ENCODE data around the gene NAA35. TPM values are rescaled to one million over a fixed set of nuclear protein-coding genes. Genes with fewer than 3 reads are reported as not detected.

NAA35 gene
- total and polyA plus RNA-seq, 2 donors (not counting 3 experiments of a cell fraction or from before 2014, with no cell fraction given) = 7.9 to 22.5 TPM

DNA sequence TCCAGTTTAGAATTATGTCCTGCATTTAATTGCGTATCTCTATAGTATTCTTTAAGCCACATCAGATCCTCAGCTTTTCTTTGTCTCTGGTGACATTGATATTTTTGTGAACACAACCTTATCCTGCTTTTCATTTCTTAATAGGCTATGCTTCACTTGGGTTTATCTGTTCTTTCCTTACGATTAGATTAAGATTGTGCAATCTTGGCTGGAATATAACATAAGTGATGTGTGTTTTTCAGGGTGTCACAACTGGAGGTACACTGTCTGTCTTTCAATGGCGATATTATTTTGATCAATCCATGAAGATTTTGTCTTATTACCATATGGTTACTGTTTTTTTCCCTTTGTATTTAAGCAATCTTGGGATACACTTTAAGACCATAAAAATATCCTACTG lies 23.6 kb downstream of the NAA35 start:
- BruUV-seq (replicated peaks) = no TSS peak
- Histone ChIP-seq H3K27ac (ENCODE audit: insufficient read depth, low read depth, low read length) (no peak overlapping the region), H4K20me1 (replicated peaks; ENCODE audit: control insufficient read depth, extremely low read depth, insufficient read depth, low read length) (no peaks in the 10 kb centered on the region), H3K27me3 (ENCODE audit: control insufficient read depth in 2 of 2, insufficient read depth in 2 of 2, low read length in 2 of 2) (no peaks in the 10 kb centered on the region), H3K4me3 (replicated peaks in 1 of 3; ENCODE audit: insufficient read depth in 1 of 3, low read depth in 1 of 3, low read length in 3 of 3) (no peak overlapping the region), H3K9me3 (replicated peaks; ENCODE audit: control insufficient read depth, insufficient read depth, low read length) (no peaks in the 10 kb centered on the region), H3K9ac (replicated peaks; ENCODE audit: extremely low read depth, insufficient read depth, low read length) (no peak overlapping the region), H3K79me2 (ENCODE audit: control insufficient read depth, insufficient read depth, low read length) (peaks cover 9% of the 10 kb centered on the region), H3K4me1 (ENCODE audit: control insufficient read depth, extremely low read depth, insufficient read depth, low read length) (no peaks in the 10 kb centered on the region), H3K9me1 (replicated peaks; ENCODE audit: control insufficient read depth, extremely low read depth, insufficient read depth, low read length) (no peaks in the 10 kb centered on the region), H3K4me2 (ENCODE audit: insufficient read depth, low read length) (no peak overlapping the region), H3K36me3 (ENCODE audit: control insufficient read depth in 2 of 2, extremely low read depth in 1 of 2, insufficient read depth in 2 of 2, low read length in 2 of 2) (peaks cover 3 to 6% of the 10 kb centered on the region in 2 experiments), H2AFZ (ENCODE audit: low read depth, low read length) (no peak overlapping the region)
- dilution Hi-C loops (cut with MboI; ENCODE audit: extremely low pct_ligation_motif_present, low sequenced_read_pairs) = no loop called here
- no peak for DNase-seq (ENCODE audit: low read depth, low spot score)
- CTCF ChIA-PET = no interaction called here
- no peak for FAIRE-seq
- intact Hi-C loops (cut with micrococcal nuclease) = no loop called here
- POLR2A ChIA-PET = interaction anchor here (0.5 kb wide), 1 partner anchor 11 kb away, joined by 6 read pairs; no protein-coding TSS in a partner anchor
- TF ChIP-seq GATA2 (IDR thresholded peaks at IDR 0.05; ENCODE audit: insufficient read depth, insufficient read length, low read depth, low read length) = no peak
- TF ChIP-seq POLR2AphosphoS5 (IDR thresholded peaks at IDR 0.05; ENCODE audit: insufficient read depth, low read depth, low read length) = no peak
- TF ChIP-seq, protein P1, sequence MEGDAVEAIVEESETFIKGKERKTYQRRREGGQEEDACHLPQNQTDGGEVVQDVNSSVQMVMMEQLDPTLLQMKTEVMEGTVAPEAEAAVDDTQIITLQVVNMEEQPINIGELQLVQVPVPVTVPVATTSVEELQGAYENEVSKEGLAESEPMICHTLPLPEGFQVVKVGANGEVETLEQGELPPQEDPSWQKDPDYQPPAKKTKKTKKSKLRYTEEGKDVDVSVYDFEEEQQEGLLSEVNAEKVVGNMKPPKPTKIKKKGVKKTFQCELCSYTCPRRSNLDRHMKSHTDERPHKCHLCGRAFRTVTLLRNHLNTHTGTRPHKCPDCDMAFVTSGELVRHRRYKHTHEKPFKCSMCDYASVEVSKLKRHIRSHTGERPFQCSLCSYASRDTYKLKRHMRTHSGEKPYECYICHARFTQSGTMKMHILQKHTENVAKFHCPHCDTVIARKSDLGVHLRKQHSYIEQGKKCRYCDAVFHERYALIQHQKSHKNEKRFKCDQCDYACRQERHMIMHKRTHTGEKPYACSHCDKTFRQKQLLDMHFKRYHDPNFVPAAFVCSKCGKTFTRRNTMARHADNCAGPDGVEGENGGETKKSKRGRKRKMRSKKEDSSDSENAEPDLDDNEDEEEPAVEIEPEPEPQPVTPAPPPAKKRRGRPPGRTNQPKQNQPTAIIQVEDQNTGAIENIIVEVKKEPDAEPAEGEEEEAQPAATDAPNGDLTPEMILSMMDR (IDR thresholded peaks at IDR 0.05; ENCODE audit: extremely low read depth in 1 of 2, insufficient read depth in 1 of 2, low read depth in 1 of 2, low read length in 2 of 2) = no peak
- TF ChIP-seq EZH2 (IDR thresholded peaks at IDR 0.05; ENCODE audit: borderline replicate concordance, low read depth, low read length, severe bottlenecking) = no peak
- TF ChIP-seq, protein P2, sequence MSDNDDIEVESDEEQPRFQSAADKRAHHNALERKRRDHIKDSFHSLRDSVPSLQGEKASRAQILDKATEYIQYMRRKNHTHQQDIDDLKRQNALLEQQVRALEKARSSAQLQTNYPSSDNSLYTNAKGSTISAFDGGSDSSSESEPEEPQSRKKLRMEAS (IDR thresholded peaks at IDR 0.05; ENCODE audit: insufficient read depth, insufficient read length) = no peak
- no peak for TF ChIP-seq JUN (IDR thresholded peaks at IDR 0.05; ENCODE audit: borderline replicate concordance, insufficient read depth, insufficient read length, low read depth)
- no peak for TF ChIP-seq POLR2A (IDR thresholded peaks at IDR 0.05; ENCODE audit: low read depth, low read length)
- TF ChIP-seq MYC (IDR thresholded peaks at IDR 0.05; ENCODE audit: low read depth, low read length) = no peak
- no peak for TF ChIP-seq FOS (IDR thresholded peaks at IDR 0.05; ENCODE audit: borderline replicate concordance, insufficient read depth, low read length)
